H1 (cell line): ENCODE results near the gene FAIM2.

Experiments
- BRCA1 ChIP-seq: IDR thresholded peaks from 2 replicates; pipeline ENCODE4 v1.6.1; 2012; ENCODE audit warnings: low read depth, low read length, improper control_type of control experiment
- CEBPB ChIP-seq: IDR thresholded peaks from 2 replicates; pipeline ENCODE4 v1.6.1; 2012; ENCODE audit warnings: low read depth, low read length
- EGR1 ChIP-seq: IDR thresholded peaks from 2 replicates; pipeline ENCODE4 v1.6.1; 2011; ENCODE audit warnings: low read depth, low read length, borderline replicate concordance
- EP300 ChIP-seq, 2 experiments: IDR thresholded peaks; 1 replicate in 1 of 2; 2 replicates in 1 of 2; pipeline ENCODE4 v1.6.1; 2011 to 2012; ENCODE audit warnings: low read depth in 2 of 2, low read length in 2 of 2, mild to moderate bottlenecking in 2 of 2, borderline replicate concordance in 1 of 2, inconsistent platforms in 1 of 2, moderate library complexity in 1 of 2
- EZH2 ChIP-seq: fragments of 200-600 bp; sonication (generic); IDR thresholded peaks from 2 replicates; pipeline ENCODE4 v1.7.1; 2012; ENCODE audit warnings: low read depth, mild to moderate bottlenecking, moderate library complexity, low read length, inconsistent platforms; ENCODE audit not compliant: severe bottlenecking
- FOSL1 ChIP-seq: IDR thresholded peaks from 2 replicates; pipeline ENCODE4 v1.6.1; 2011; ENCODE audit warnings: mild to moderate bottlenecking, low read depth, low read length, moderate library complexity; ENCODE audit not compliant: insufficient read depth
- JUN ChIP-seq: IDR thresholded peaks from 2 replicates; pipeline ENCODE4 v1.6.1; 2011; ENCODE audit warnings: low read depth, mild to moderate bottlenecking, improper control_type of control experiment, low read length
- JUND ChIP-seq: IDR thresholded peaks from 2 replicates; pipeline ENCODE4 v1.6.1; 2011; ENCODE audit warnings: mild to moderate bottlenecking, improper control_type of control experiment, low read length
- POLR2A ChIP-seq, 2 experiments: IDR thresholded peaks; 1 replicate in 1 of 2; 2 replicates in 1 of 2; pipeline ENCODE4 v1.6.1; 2011; ENCODE audit warnings: low read depth in 2 of 2, low read length in 2 of 2, mild to moderate bottlenecking in 2 of 2; ENCODE audit errors: control extremely low read depth in 1 of 2
- RNF2 ChIP-seq: fragments of 200-900, 300-1000 bp; sonication (generic); IDR thresholded peaks from 2 replicates; pipeline ENCODE4 v1.7.1; 2016; ENCODE audit warnings: borderline replicate concordance, low read depth, mild to moderate bottlenecking, antibody characterized with exemption, low read length; ENCODE audit not compliant: poor library complexity, severe bottlenecking; ENCODE audit errors: missing control alignments
- SRF ChIP-seq: IDR thresholded peaks from 2 replicates; pipeline ENCODE4 v1.6.1; 2011; ENCODE audit warnings: mild to moderate bottlenecking, low read depth, low read length, moderate library complexity
- TAF1 ChIP-seq: IDR thresholded peaks from 2 replicates; pipeline ENCODE4 v1.6.1; 2011; ENCODE audit warnings: mild to moderate bottlenecking, low read depth, low read length
- TF ChIP-seq, protein P1 (sequence below), 3 experiments: IDR thresholded peaks; 1 replicate in 2 of 3; 2 replicates in 1 of 3; pipeline versions ENCODE4 v1.5.1 to v1.6.1; 2011; ENCODE audit warnings: low read length in 3 of 3, mild to moderate bottlenecking in 3 of 3, inconsistent platforms in 2 of 3, low read depth in 1 of 3, moderate library complexity in 1 of 3; ENCODE audit not compliant: insufficient read depth in 1 of 3; ENCODE audit errors: control extremely low read depth in 1 of 3
- TF ChIP-seq, protein P2 (sequence below): IDR thresholded peaks from 2 replicates; pipeline ENCODE4 v1.6.1; 2011; ENCODE audit warnings: low read length, improper control_type of control experiment

DNA sequence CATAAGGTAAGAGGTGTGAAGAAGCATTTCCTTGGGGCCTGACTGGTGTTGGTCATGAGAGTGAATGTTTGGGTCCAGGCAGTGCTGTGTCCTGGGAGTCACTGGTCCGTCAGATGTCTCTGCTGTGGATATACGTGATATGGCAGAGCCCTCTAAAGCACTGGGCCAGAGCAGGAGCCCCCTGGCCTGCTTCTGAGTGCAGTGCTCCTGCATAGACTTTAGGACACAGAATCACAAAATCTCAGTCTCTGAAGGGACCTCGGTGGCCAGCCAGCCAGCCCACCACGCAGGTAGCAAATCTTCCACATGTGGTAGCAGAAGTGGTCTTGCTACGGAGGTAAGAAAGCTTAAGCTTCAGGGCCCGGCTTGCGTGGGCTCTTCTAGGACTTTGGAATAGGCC lies 28.3 kb upstream of the FAIM2 start:
- TF ChIP-seq BRCA1 (no peak), TAF1 (no peak), POLR2A (IDR thresholded peaks at IDR 0.05; ENCODE audit: control extremely low read depth in 1 of 2, low read depth in 2 of 2, low read length in 2 of 2) (no peak), SRF (no peak), RNF2 (no peak), JUN (no peak), JUND (no peak), EGR1 (no peak), EP300 (IDR thresholded peaks at IDR 0.05; ENCODE audit: borderline replicate concordance in 1 of 2, low read depth in 2 of 2, low read length in 2 of 2) (no peak), CEBPB (no peak), EZH2 (no peak), FOSL1 (no peak)
- TF ChIP-seq, protein P1, sequence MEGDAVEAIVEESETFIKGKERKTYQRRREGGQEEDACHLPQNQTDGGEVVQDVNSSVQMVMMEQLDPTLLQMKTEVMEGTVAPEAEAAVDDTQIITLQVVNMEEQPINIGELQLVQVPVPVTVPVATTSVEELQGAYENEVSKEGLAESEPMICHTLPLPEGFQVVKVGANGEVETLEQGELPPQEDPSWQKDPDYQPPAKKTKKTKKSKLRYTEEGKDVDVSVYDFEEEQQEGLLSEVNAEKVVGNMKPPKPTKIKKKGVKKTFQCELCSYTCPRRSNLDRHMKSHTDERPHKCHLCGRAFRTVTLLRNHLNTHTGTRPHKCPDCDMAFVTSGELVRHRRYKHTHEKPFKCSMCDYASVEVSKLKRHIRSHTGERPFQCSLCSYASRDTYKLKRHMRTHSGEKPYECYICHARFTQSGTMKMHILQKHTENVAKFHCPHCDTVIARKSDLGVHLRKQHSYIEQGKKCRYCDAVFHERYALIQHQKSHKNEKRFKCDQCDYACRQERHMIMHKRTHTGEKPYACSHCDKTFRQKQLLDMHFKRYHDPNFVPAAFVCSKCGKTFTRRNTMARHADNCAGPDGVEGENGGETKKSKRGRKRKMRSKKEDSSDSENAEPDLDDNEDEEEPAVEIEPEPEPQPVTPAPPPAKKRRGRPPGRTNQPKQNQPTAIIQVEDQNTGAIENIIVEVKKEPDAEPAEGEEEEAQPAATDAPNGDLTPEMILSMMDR (IDR thresholded peaks at IDR 0.05; ENCODE audit: control extremely low read depth in 1 of 3, insufficient read depth in 1 of 3, low read depth in 1 of 3, low read length in 3 of 3), result no peak
- TF ChIP-seq, protein P2, sequence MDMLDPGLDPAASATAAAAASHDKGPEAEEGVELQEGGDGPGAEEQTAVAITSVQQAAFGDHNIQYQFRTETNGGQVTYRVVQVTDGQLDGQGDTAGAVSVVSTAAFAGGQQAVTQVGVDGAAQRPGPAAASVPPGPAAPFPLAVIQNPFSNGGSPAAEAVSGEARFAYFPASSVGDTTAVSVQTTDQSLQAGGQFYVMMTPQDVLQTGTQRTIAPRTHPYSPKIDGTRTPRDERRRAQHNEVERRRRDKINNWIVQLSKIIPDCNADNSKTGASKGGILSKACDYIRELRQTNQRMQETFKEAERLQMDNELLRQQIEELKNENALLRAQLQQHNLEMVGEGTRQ, result no peak
